IMR-90 (cell line): ENCODE data around the gene ADSS1. TPM values are rescaled to one million over a fixed set of nuclear protein-coding genes. Genes with fewer than 3 reads are reported as not detected.

Experiments used
- ATAC-seq: fragments of 200-7000 bp; cut with Tn5 transposase; 2 replicates; pipeline ENCODE4 v1.9.1; 2020; ENCODE audit warnings: low read depth, mild to moderate bottlenecking, moderate library complexity
- BruUV-seq: library from RNA; stranded (reverse); fragments of 400-500 nt; replicated peaks from 2 replicates; lab custom pipeline; 2021; lab: Mats Ljungman, UMichigan
- CTCF ChIA-PET: fragments of 300-600 bp; formaldehyde crosslinking; extraction: SDS; loops from one replicate; lab custom pipeline; 2021; ENCODE audit warnings: antibody characterized with exemption; lab: Yijun Ruan, JAX
- POLR2A ChIA-PET: fragments of 300-600 bp; sonication (Branson Sonifier 250); formaldehyde crosslinking; loops from one replicate; lab custom pipeline; 2022; ENCODE audit warnings: antibody characterized with exemption; ENCODE audit not compliant: unreplicated experiment; lab: Charles Lee
- DNase-seq: peaks from one replicate; pipeline ENCODE4 v3.0.0; 2013
- H2AFZ ChIP-seq: replicated peaks from 2 replicates; pipeline ENCODE3; 2013; ENCODE audit warnings: low read length, mild to moderate bottlenecking; ENCODE audit not compliant: poor library complexity
- H2AK5ac ChIP-seq: 2 replicates; pipeline ENCODE4 v1.6.1; 2013; ENCODE audit warnings: low read depth, low read length, inconsistent platforms
- H2AK9ac ChIP-seq: replicated peaks from 2 replicates; pipeline ENCODE3; 2013; ENCODE audit warnings: mild to moderate bottlenecking, low read depth, low read length, moderate library complexity; ENCODE audit not compliant: poor library complexity
- H2BK120ac ChIP-seq: 2 replicates; pipeline ENCODE4 v1.6.1; 2013; ENCODE audit warnings: low read depth, low read length, inconsistent platforms
- H2BK15ac ChIP-seq: 3 replicates; pipeline ENCODE4 v1.6.1; 2013; ENCODE audit warnings: low read depth, low read length, inconsistent platforms
- H2BK20ac ChIP-seq: 2 replicates; pipeline ENCODE4 v1.6.1; 2013; ENCODE audit warnings: low read depth, mild to moderate bottlenecking, inconsistent platforms, low read length, moderate library complexity
- H2BK5ac ChIP-seq: 2 replicates; pipeline ENCODE4 v1.6.1; 2013; ENCODE audit warnings: mild to moderate bottlenecking, low read depth, low read length, inconsistent platforms; ENCODE audit not compliant: poor library complexity, severe bottlenecking
- H3K14ac ChIP-seq: replicated peaks from 2 replicates; pipeline ENCODE4 v1.6.1; 2013; ENCODE audit warnings: low read depth, low read length, inconsistent platforms
- H3K18ac ChIP-seq: 2 replicates; pipeline ENCODE4 v1.6.1; 2013; ENCODE audit warnings: low read depth, low read length, control low read depth
- H3K23ac ChIP-seq: 2 replicates; pipeline ENCODE4 v1.6.1; 2013; ENCODE audit warnings: low read depth, low read length, inconsistent platforms
- H3K27ac ChIP-seq: 2 replicates; pipeline ENCODE4 v1.5.1; 2013; ENCODE audit warnings: mild to moderate bottlenecking, control low read depth, low read length; ENCODE audit not compliant: insufficient read depth
- H3K27me3 ChIP-seq: 2 replicates; pipeline ENCODE4 v1.6.1; 2013; ENCODE audit warnings: low read length; ENCODE audit not compliant: control insufficient read depth, insufficient read depth
- H3K36me3 ChIP-seq: 2 replicates; pipeline ENCODE4 v1.6.1; 2013; ENCODE audit warnings: low read length, mixed read lengths; ENCODE audit not compliant: control insufficient read depth, insufficient read depth
- H3K4ac ChIP-seq: 2 replicates; pipeline ENCODE4 v1.6.1; 2013; ENCODE audit warnings: low read depth, low read length, inconsistent platforms
- H3K4me1 ChIP-seq: 2 replicates; pipeline ENCODE4 v1.6.1; 2013; ENCODE audit warnings: low read length, mixed read lengths; ENCODE audit not compliant: control insufficient read depth, insufficient read depth
- H3K4me2 ChIP-seq: 2 replicates; pipeline ENCODE4 v1.6.1; 2013; ENCODE audit warnings: low read depth, mild to moderate bottlenecking, control low read depth, low read length, moderate library complexity
- H3K4me3 ChIP-seq: 2 replicates; pipeline ENCODE4 v1.5.1; 2013; ENCODE audit warnings: low read depth, mild to moderate bottlenecking, control low read depth, low read length, moderate library complexity; ENCODE audit not compliant: insufficient read depth
- H3K56ac ChIP-seq: 2 replicates; pipeline ENCODE4 v1.6.1; 2013; ENCODE audit warnings: low read length, inconsistent platforms; ENCODE audit not compliant: insufficient read depth; ENCODE audit errors: extremely low read depth
- H3K79me1 ChIP-seq, 2 experiments: 2 replicates each; pipeline ENCODE4 v1.6.1; 2013; ENCODE audit warnings: low read length in 2 of 2, inconsistent platforms in 1 of 2, low read depth in 1 of 2
- H3K9ac ChIP-seq: 2 replicates; pipeline ENCODE4 v1.6.1; 2013; ENCODE audit warnings: low read depth, low read length, control low read depth
- H3K9me1 ChIP-seq: 2 replicates; pipeline ENCODE4 v1.6.1; 2013; ENCODE audit warnings: low read length, inconsistent platforms; ENCODE audit not compliant: insufficient read depth
- H3K9me3 ChIP-seq: 2 replicates; pipeline ENCODE4 v1.6.1; 2013; ENCODE audit warnings: low read length; ENCODE audit not compliant: control insufficient read depth, insufficient read depth
- H4K20me1 ChIP-seq: 2 replicates; pipeline ENCODE4 v1.6.1; 2013; ENCODE audit warnings: low read length, inconsistent platforms; ENCODE audit not compliant: insufficient read depth
- H4K5ac ChIP-seq: 2 replicates; pipeline ENCODE4 v1.6.1; 2013; ENCODE audit warnings: mild to moderate bottlenecking, low read depth, low read length, control low read depth
- H4K8ac ChIP-seq, 2 experiments: 2 replicates each; pipeline ENCODE4 v1.6.1; 2013; ENCODE audit warnings: low read depth in 2 of 2, low read length in 2 of 2, control low read depth in 1 of 2, inconsistent platforms in 1 of 2
- H4K91ac ChIP-seq: 2 replicates; pipeline ENCODE4 v1.6.1; 2013; ENCODE audit warnings: low read depth, low read length, inconsistent platforms; ENCODE audit not compliant: insufficient read depth
- CEBPB ChIP-seq: IDR thresholded peaks from 2 replicates; pipeline ENCODE4 v1.6.1; 2012; ENCODE audit warnings: low read depth, low read length, improper control_type of control experiment
- CHD1 ChIP-seq: IDR thresholded peaks from 2 replicates; pipeline ENCODE4 v1.6.1; 2012; ENCODE audit warnings: low read depth, low read length, improper control_type of control experiment
- CTCF ChIP-seq: conservative IDR thresholded peaks from 2 replicates; pipeline ENCODE4 v1.5.1; 2012; ENCODE audit warnings: mild to moderate bottlenecking, low read depth, low read length, improper control_type of control experiment
- POLR2A ChIP-seq: IDR thresholded peaks from 2 replicates; pipeline ENCODE4 v1.6.1; 2012; ENCODE audit warnings: mild to moderate bottlenecking, low read depth, low read length
- RAD21 ChIP-seq: IDR thresholded peaks from 2 replicates; pipeline ENCODE4 v1.6.1; 2012; ENCODE audit warnings: low read length, improper control_type of control experiment
- RFX5 ChIP-seq: IDR thresholded peaks from 2 replicates; pipeline ENCODE4 v1.8.0; 2012; ENCODE audit warnings: low read depth, mild to moderate bottlenecking, low read length, moderate library complexity
- SMC3 ChIP-seq: fragments of 150-350 bp; IDR thresholded peaks from 2 replicates; pipeline ENCODE4 v1.6.1; 2016; ENCODE audit warnings: low read depth, mild to moderate bottlenecking, antibody characterized with exemption, low read length, moderate library complexity
- USF2 ChIP-seq: fragments of 150-350 bp; IDR thresholded peaks from 2 replicates; pipeline ENCODE4 v1.6.1; 2017; ENCODE audit warnings: mild to moderate bottlenecking, antibody characterized with exemption, low read length, low read depth
- WGBS, 2 experiments: methylation state at CpG; one replicate each; pipeline versions ENCODE4 v1.1.5 to v1.1.7; 2013; ENCODE audit warnings: missing lambda C conversion rate in 2 of 2; ENCODE audit not compliant: insufficient read length in 1 of 2; ENCODE audit errors: extremely low coverage in 2 of 2; 5-methylcytosine and 5-hydroxymethylcytosine counted together
- dilution Hi-C: fragments of 300-500 bp; cut with HindIII; formaldehyde crosslinking; loops from one replicate; pipeline ENCODE4 v1.14.3; 2018; ENCODE audit warnings: low sequenced_read_pairs; ENCODE audit not compliant: unreplicated experiment
- in situ Hi-C: fragments of 300-500 bp; cut with MboI; formaldehyde crosslinking; loops from 3 replicates; pipeline ENCODE4 v1.14.3; 2019; ENCODE audit warnings: low sequenced_read_pairs, inconsistent platforms, mixed read lengths
- intact Hi-C: fragments of 100-400 bp; cut with micrococcal nuclease; formaldehyde crosslinking; loops from 2 replicates; pipeline ENCODE4 v1.10.0; 2022
- polyA plus RNA-seq, 3 experiments: library from polyadenylated mRNA; depleted of rRNA; stranded (reverse); fragments of >200 nt; gene quantifications; 2 replicates each; pipeline ENCODE4 v1.2.3, GENCODE V29; 2012; ENCODE audit warnings: low replicate concordance in 1 of 3
- total RNA-seq: library from RNA; depleted of rRNA; stranded (reverse); fragments of >200 nt; gene quantifications from 2 replicates; pipeline ENCODE4 v1.2.3, GENCODE V29; 2012

Gene ADSS1
- total and polyA plus RNA-seq, 2 of the 4 experiments (the other 2 are of a cell fraction): 1.8 to 5.2 TPM

DNA sequence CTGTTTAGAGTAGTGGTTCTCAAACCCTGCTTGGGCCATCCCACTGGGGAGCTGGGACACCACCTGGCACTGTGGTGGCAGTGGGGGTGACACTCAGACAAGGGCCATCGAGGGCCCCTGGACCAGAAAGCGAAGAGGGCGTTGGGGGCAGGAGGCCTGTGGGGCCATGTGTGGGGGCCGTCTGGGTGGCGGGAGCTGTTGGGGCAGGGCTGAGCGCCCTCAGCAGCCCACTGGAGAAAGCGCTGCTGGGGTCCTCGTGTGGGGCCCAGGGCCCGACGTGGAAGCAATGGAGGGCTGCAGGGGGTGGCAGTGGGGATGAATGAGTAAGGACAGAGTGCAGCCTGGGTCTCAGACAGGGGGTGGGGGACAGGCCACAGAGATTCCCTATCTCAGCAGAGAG, 5.9 kb upstream of the ADSS1 start:
- no peak overlapping the region for H2BK20ac ChIP-seq
- H3K79me1 ChIP-seq: peaks cover 12 to 20% of the 10 kb centered on the region in 2 experiments; a peak in 3 of 4 replicates
- H3K4ac ChIP-seq: no peak overlapping the region
- ChIA-PET POLR2A (no interaction called here), CTCF (no interaction called here)
- TF ChIP-seq CTCF: no peak
- TF ChIP-seq CEBPB: no peak
- no peak for TF ChIP-seq RAD21
- no peak for TF ChIP-seq CHD1
- no peak for TF ChIP-seq RFX5
- no peak for TF ChIP-seq SMC3
- no peak for TF ChIP-seq POLR2A
- TF ChIP-seq USF2: no peak
- H2BK120ac ChIP-seq: no peak overlapping the region
- H2BK15ac ChIP-seq: no peak overlapping the region
- no peak overlapping the region for H3K4me3 ChIP-seq
- no peak overlapping the region for H3K18ac ChIP-seq
- no peak overlapping the region for H4K8ac ChIP-seq
- H4K91ac ChIP-seq: no peak overlapping the region
- H3K4me2 ChIP-seq: no peak overlapping the region
- no peak overlapping the region for H2AK5ac ChIP-seq
- dilution Hi-C loops: no loop called here
- no peak overlapping the region for H2AK9ac ChIP-seq
- no peak for DNase-seq
- ATAC-seq: no peak
- no peak overlapping the region for H3K27ac ChIP-seq
- H3K56ac ChIP-seq: no peak overlapping the region
- 77% methylated on average over 7 of the region's 10 CpGs; no CpG with 5 or more reads in 1 of the 2 experiments for WGBS, 2 experiments
- H3K9me1 ChIP-seq: no peaks in the 10 kb centered on the region
- no peak overlapping the region for H2AFZ ChIP-seq
- H2BK5ac ChIP-seq: no peak overlapping the region
- intact Hi-C loops: no loop called here
- no peak overlapping the region for H3K9ac ChIP-seq
- no peak overlapping the region for H3K14ac ChIP-seq
- H3K9me3 ChIP-seq: no peaks in the 10 kb centered on the region
- no peak overlapping the region for H3K23ac ChIP-seq
- peaks cover 14% of the 10 kb centered on the region for H3K4me1 ChIP-seq
- H3K27me3 ChIP-seq: no peaks in the 10 kb centered on the region
- peaks cover 53% of the 10 kb centered on the region for H3K36me3 ChIP-seq
- H4K20me1 ChIP-seq: peaks cover 21% of the 10 kb centered on the region
- no TSS peak for BruUV-seq
- H4K5ac ChIP-seq: no peak overlapping the region
- in situ Hi-C loops: no loop called here
